ENCODE data around the gene CNN2.

Gene CNN2

GRCh38 chr19:1053176-1054101 is 27.0 kb downstream of the CNN2 start:
- no peak for TF ChIP-seq NFRKB (IDR thresholded peaks at IDR 0.05)
- TF ChIP-seq ZNF384 (IDR thresholded peaks at IDR 0.05) = no peak
- TF ChIP-seq ARNT (IDR thresholded peaks at IDR 0.05) = no peak
- TF ChIP-seq LEF1 (IDR thresholded peaks at IDR 0.05; ENCODE audit: borderline replicate concordance) = no peak
- no peak for TF ChIP-seq FOXA1 (IDR thresholded peaks at IDR 0.05)
- TF ChIP-seq L3MBTL2 (conservative IDR thresholded peaks at IDR 0.05) = no peak
- no peak for TF ChIP-seq PKNOX1 (IDR thresholded peaks at IDR 0.05)
- no peak for TF ChIP-seq SUZ12 (IDR thresholded peaks at IDR 0.05)
- TF ChIP-seq BHLHE40 (IDR thresholded peaks at IDR 0.05; ENCODE audit: borderline replicate concordance) = no peak
- TF ChIP-seq HDGF (IDR thresholded peaks at IDR 0.05; ENCODE audit: borderline replicate concordance) = no peak
- no peak for TF ChIP-seq TARDBP (IDR thresholded peaks at IDR 0.05)
- no peak for TF ChIP-seq CTBP1 (IDR thresholded peaks at IDR 0.05; ENCODE audit: borderline replicate concordance)
- no peak for TF ChIP-seq ELF4 (IDR thresholded peaks at IDR 0.05)
- no peak for TF ChIP-seq FOXM1 (IDR thresholded peaks at IDR 0.05; ENCODE audit: borderline replicate concordance)
- TF ChIP-seq FOXK2 (IDR thresholded peaks at IDR 0.05) = no peak
- TF ChIP-seq SP1 (IDR thresholded peaks at IDR 0.05) = no peak
- CTCF ChIA-PET = no interaction called here
- POLR2A ChIA-PET = no interaction called here
- DNase-seq (ENCODE audit: extremely low spot score) = no peak

DNA sequence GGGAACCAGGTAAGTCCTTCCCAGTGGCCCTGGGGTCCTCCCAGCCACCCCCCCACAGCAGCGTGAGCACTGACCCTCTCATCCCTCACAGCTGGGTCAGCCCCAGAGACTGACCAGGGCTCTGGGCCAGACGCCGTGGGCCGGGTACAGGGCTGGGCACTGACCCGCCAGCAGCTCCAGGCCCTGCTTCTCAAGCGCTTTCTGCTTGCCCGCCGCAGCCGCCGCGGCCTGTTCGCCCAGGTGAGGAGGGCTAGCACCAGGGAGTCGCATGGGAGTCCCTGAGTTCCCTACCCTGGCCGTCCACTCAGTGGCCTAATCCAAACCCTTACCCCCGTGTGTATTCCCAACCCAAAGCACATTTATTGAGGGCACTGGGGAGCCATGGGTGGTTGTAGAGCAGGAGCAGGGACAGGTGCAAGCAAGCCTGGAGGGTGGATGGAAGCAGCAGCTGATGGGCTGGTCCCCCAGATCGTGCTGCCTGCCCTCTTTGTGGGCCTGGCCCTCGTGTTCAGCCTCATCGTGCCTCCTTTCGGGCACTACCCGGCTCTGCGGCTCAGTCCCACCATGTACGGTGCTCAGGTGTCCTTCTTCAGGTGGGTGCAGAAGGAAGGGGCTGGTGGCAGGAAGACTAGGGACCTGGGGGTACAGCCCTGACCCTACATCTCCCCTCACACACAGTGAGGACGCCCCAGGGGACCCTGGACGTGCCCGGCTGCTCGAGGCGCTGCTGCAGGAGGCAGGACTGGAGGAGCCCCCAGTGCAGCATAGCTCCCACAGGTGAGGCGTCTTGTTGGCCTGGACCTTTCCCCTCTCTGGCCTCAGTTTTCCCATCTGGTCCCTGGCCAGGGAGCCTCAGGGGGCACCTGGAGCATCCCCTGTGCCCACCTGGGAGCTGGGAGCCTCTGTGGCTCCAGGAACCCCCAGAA is 28.0 kb downstream of the CNN2 start:
- CTCF ChIA-PET = no interaction called here
- no peak for DNase-seq (ENCODE audit: extremely low spot score)
- POLR2A ChIA-PET = no interaction called here
- TF ChIP-seq SUZ12 (IDR thresholded peaks at IDR 0.05) (no peak), HDGF (IDR thresholded peaks at IDR 0.05; ENCODE audit: borderline replicate concordance) (no peak), ELF4 (IDR thresholded peaks at IDR 0.05) (no peak), L3MBTL2 (conservative IDR thresholded peaks at IDR 0.05) (no peak), ARNT (IDR thresholded peaks at IDR 0.05) (no peak), ZNF384 (IDR thresholded peaks at IDR 0.05) (no peak), PKNOX1 (IDR thresholded peaks at IDR 0.05) (no peak), NFRKB (IDR thresholded peaks at IDR 0.05) (no peak), BHLHE40 (IDR thresholded peaks at IDR 0.05; ENCODE audit: borderline replicate concordance) (no peak), TARDBP (IDR thresholded peaks at IDR 0.05) (no peak), FOXK2 (IDR thresholded peaks at IDR 0.05) (no peak), CTBP1 (IDR thresholded peaks at IDR 0.05; ENCODE audit: borderline replicate concordance) (no peak), FOXM1 (IDR thresholded peaks at IDR 0.05; ENCODE audit: borderline replicate concordance) (no peak), FOXA1 (IDR thresholded peaks at IDR 0.05) (no peak), SP1 (IDR thresholded peaks at IDR 0.05) (no peak), LEF1 (IDR thresholded peaks at IDR 0.05; ENCODE audit: borderline replicate concordance) (no peak)

DNA sequence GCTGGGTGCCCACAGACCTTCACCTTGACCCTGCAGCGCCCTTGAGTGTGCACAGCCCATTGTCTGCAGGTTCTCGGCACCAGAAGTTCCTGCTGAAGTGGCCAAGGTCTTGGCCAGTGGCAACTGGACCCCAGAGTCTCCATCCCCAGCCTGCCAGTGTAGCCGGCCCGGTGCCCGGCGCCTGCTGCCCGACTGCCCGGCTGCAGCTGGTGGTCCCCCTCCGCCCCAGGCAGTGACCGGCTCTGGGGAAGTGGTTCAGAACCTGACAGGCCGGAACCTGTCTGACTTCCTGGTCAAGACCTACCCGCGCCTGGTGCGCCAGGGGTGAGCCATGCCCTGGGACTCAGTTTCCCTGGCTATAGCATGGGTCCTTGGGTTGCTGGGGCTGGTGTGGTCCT is 28.6 kb downstream of the CNN2 start:
- TF ChIP-seq PKNOX1 (IDR thresholded peaks at IDR 0.05) = no peak
- no peak for TF ChIP-seq ARNT (IDR thresholded peaks at IDR 0.05)
- TF ChIP-seq LEF1 (IDR thresholded peaks at IDR 0.05; ENCODE audit: borderline replicate concordance) = no peak
- TF ChIP-seq FOXK2 (IDR thresholded peaks at IDR 0.05) = no peak
- TF ChIP-seq NFRKB (IDR thresholded peaks at IDR 0.05) = no peak
- no peak for TF ChIP-seq SUZ12 (IDR thresholded peaks at IDR 0.05)
- no peak for TF ChIP-seq BHLHE40 (IDR thresholded peaks at IDR 0.05; ENCODE audit: borderline replicate concordance)
- ChIA-PET CTCF (no interaction called here), POLR2A (no interaction called here)
- no peak for DNase-seq (ENCODE audit: extremely low spot score)

GRCh38 chr19:1055886-1056620 is 29.6 kb downstream of the CNN2 start:
- no peak for DNase-seq (ENCODE audit: extremely low spot score)
- ChIA-PET CTCF (no interaction called here), POLR2A (no interaction called here)
- TF ChIP-seq SP1 (IDR thresholded peaks at IDR 0.05) = no peak
- TF ChIP-seq ELF4 (IDR thresholded peaks at IDR 0.05) = no peak
- no peak for TF ChIP-seq NFRKB (IDR thresholded peaks at IDR 0.05)
- no peak for TF ChIP-seq SUZ12 (IDR thresholded peaks at IDR 0.05)
- no peak for TF ChIP-seq CTBP1 (IDR thresholded peaks at IDR 0.05; ENCODE audit: borderline replicate concordance)
- TF ChIP-seq HDGF (IDR thresholded peaks at IDR 0.05; ENCODE audit: borderline replicate concordance) = no peak

DNA sequence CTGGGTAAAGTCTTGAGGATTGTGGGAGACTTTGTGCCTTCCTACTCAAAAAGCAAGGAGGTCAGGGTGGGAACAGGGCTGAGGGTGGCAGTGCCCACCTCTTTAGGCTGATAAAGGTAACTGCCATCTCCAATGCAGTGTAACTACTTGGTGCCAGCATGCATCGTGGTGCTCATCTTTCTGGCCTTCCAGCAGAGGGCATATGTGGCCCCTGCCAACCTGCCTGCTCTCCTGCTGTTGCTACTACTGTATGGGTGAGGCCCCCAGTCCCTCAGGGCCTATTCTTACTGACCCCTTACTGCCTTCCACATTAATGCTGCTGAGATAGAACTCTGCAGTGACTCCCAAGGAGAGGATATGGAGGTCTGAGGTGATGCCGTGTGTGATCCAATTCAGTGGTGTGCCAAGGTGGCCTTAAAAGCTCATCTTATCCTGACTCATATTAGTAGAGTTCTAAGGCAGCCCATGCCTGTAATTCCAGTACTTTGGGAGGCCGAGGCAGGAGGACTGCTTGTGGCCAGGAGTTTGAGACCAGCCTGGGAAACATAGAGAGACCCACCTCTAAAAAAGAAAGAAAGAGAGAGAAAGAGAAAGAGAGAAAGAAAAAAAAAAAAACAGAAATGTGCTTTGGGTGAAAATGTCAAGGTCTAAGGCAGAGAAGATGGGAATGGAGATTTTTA is 30.9 kb downstream of the CNN2 start:
- POLR2A ChIA-PET = no interaction called here
- CTCF ChIA-PET = interaction anchor here (0.7 kb wide), 1 partner anchor 51 kb away, joined by 5 read pairs; no protein-coding TSS in a partner anchor
- DNase-seq (ENCODE audit: extremely low spot score) = no peak
- no peak for TF ChIP-seq HDGF (IDR thresholded peaks at IDR 0.05; ENCODE audit: borderline replicate concordance)
- TF ChIP-seq NFRKB (IDR thresholded peaks at IDR 0.05) = no peak
- TF ChIP-seq ARNT (IDR thresholded peaks at IDR 0.05) = no peak
- TF ChIP-seq ZNF384 (IDR thresholded peaks at IDR 0.05) = no peak
- no peak for TF ChIP-seq BHLHE40 (IDR thresholded peaks at IDR 0.05; ENCODE audit: borderline replicate concordance)
- no peak for TF ChIP-seq SUZ12 (IDR thresholded peaks at IDR 0.05)
- TF ChIP-seq FOXK2 (IDR thresholded peaks at IDR 0.05) = no peak
- TF ChIP-seq L3MBTL2 (conservative IDR thresholded peaks at IDR 0.05) = no peak
